SK-N-SH (cell line): ENCODE results near the gene ASAP3. TPM values are rescaled to one million over a fixed set of nuclear protein-coding genes. Genes with fewer than 3 reads are reported as not detected.

Experiments used
- CTCF ChIA-PET: fragments of 300-600, 350-600 bp; formaldehyde crosslinking; extraction: SDS; loops from one replicate; lab custom pipeline; 2021; lab: Yijun Ruan, JAX
- POLR2A ChIA-PET: fragments of 350-600 bp; sonication (Branson Sonifier 250); formaldehyde crosslinking; extraction: SDS; loops from one replicate; lab custom pipeline; 2020; ENCODE audit warnings: antibody characterized with exemption, inconsistent platforms; lab: Yijun Ruan, JAX
- DNase-seq: peaks from one replicate; pipeline ENCODE4 v3.0.0; 2012
- H2AFZ ChIP-seq: fragments of 200-600 bp; sonication (generic); 2 replicates; pipeline ENCODE4 v1.8.1; 2016; ENCODE audit warnings: antibody characterized with exemption, mild to moderate bottlenecking, low read depth
- H3F3A ChIP-seq: fragments of 200-600 bp; sonication (generic); replicated peaks from 2 replicates; pipeline ENCODE3; 2016; ENCODE audit warnings: antibody characterized with exemption, mild to moderate bottlenecking; ENCODE audit not compliant: insufficient read depth
- H3K27ac ChIP-seq, 2 experiments: fragments of 200-500 bp in 1 of 2; fragments of 200-600 bp in 1 of 2; sonication (Bioruptor generic) in 1 of 2; sonication (generic), shearing (Covaris generic) in 1 of 2; 2 replicates each; pipeline versions ENCODE4 v1.5.1 to v1.6.1; 2014 to 2016; ENCODE audit warnings: low read depth in 2 of 2, inconsistent platforms in 1 of 2, low read length in 1 of 2, mild to moderate bottlenecking in 1 of 2, mixed read lengths in 1 of 2
- H3K27me3 ChIP-seq: fragments of 200-600 bp; sonication (generic), shearing (Covaris generic); 2 replicates; pipeline ENCODE4 v1.6.1; 2016; ENCODE audit warnings: mixed run types; ENCODE audit not compliant: insufficient read depth
- H3K36me3 ChIP-seq, 2 experiments: fragments of 200-500 bp in 1 of 2; fragments of 200-600 bp in 1 of 2; sonication (Bioruptor generic) in 1 of 2; sonication (generic) in 1 of 2; replicated peaks in 1 of 2; 2 replicates each; pipeline versions ENCODE3 to v1.5.1; 2014 to 2016; ENCODE audit warnings: low read length in 1 of 2, mild to moderate bottlenecking in 1 of 2; ENCODE audit not compliant: insufficient read depth in 2 of 2, control insufficient read depth in 1 of 2
- H3K4me1 ChIP-seq, 2 experiments: fragments of 200-500 bp in 1 of 2; fragments of 200-600 bp in 1 of 2; sonication (Bioruptor generic) in 1 of 2; sonication (generic), shearing (Covaris generic) in 1 of 2; 2 replicates each; pipeline versions ENCODE4 v1.5.1 to v1.6.1; 2014 to 2016; ENCODE audit warnings: low read depth in 1 of 2, low read length in 1 of 2, mixed run types in 1 of 2; ENCODE audit not compliant: insufficient read depth in 2 of 2, control insufficient read depth in 1 of 2
- H3K4me2 ChIP-seq: fragments of 200-600 bp; sonication (generic), shearing (Covaris generic); 2 replicates; pipeline ENCODE4 v1.6.1; 2017; ENCODE audit warnings: mixed run types
- H3K4me3 ChIP-seq, 2 experiments: fragments of 200-500 bp in 1 of 2; fragments of 200-600 bp in 1 of 2; sonication (Bioruptor generic) in 1 of 2; sonication (generic), shearing (Covaris generic) in 1 of 2; 2 replicates each; pipeline versions ENCODE4 v1.5.1 to v1.8.1; 2014 to 2016; ENCODE audit warnings: low read depth in 2 of 2, inconsistent platforms in 1 of 2, low read length in 1 of 2, mild to moderate bottlenecking in 1 of 2, mixed read lengths in 1 of 2, moderate library complexity in 1 of 2
- H3K79me2 ChIP-seq: fragments of 200-600 bp; sonication (generic); 2 replicates; pipeline ENCODE4 v1.8.1; 2017; ENCODE audit warnings: mild to moderate bottlenecking; ENCODE audit not compliant: insufficient read depth
- H3K9ac ChIP-seq: fragments of 200-600 bp; sonication (generic); 2 replicates; pipeline ENCODE4 v1.6.1; 2017; ENCODE audit warnings: mixed run types
- H3K9me2 ChIP-seq: fragments of 200-600 bp; sonication (generic); 2 replicates; pipeline ENCODE4 v1.6.1; 2017; ENCODE audit warnings: mixed run types
- H3K9me3 ChIP-seq: fragments of 200-600 bp; sonication (generic); 2 replicates; pipeline ENCODE4 v1.6.1; 2017; ENCODE audit warnings: mixed run types, mild to moderate bottlenecking, moderate library complexity
- H4K20me1 ChIP-seq: fragments of 200-600 bp; sonication (generic); 2 replicates; pipeline ENCODE4 v1.6.1; 2017; ENCODE audit warnings: mild to moderate bottlenecking, mixed run types; ENCODE audit not compliant: insufficient read depth
- CHD2 ChIP-seq: fragments of 150-350 bp; IDR thresholded peaks from 2 replicates; pipeline ENCODE4 v1.6.1; 2018; ENCODE audit warnings: low read length; ENCODE audit not compliant: partially characterized antibody
- ELF1 ChIP-seq: IDR thresholded peaks from 2 replicates; pipeline ENCODE4 v1.4.0; 2012
- EP300 ChIP-seq, 2 experiments: IDR thresholded peaks; 2 replicates each; pipeline versions ENCODE4 v1.4.0 to v1.6.1; 2012; ENCODE audit warnings: borderline replicate concordance in 1 of 2, low read depth in 1 of 2, low read length in 1 of 2
- EZH2phosphoT487 ChIP-seq: fragments of 200-600 bp; sonication (generic); IDR thresholded peaks from 2 replicates; pipeline ENCODE4 v1.6.1; 2017; ENCODE audit warnings: low read depth, mixed run types, mild to moderate bottlenecking, antibody characterized with exemption, moderate library complexity, borderline replicate concordance
- FOSL2 ChIP-seq: IDR thresholded peaks from 2 replicates; pipeline ENCODE4 v1.4.0; 2012; ENCODE audit warnings: low read depth, mild to moderate bottlenecking, moderate library complexity, borderline replicate concordance
- MEF2A ChIP-seq: IDR thresholded peaks from 2 replicates; pipeline ENCODE4 v1.4.0; 2012; ENCODE audit warnings: low read depth, borderline replicate concordance
- MXI1 ChIP-seq: IDR thresholded peaks from 2 replicates; pipeline ENCODE4 v1.6.1; 2012; ENCODE audit warnings: mild to moderate bottlenecking, low read depth, low read length, improper control_type of control experiment
- NRF1 ChIP-seq: IDR thresholded peaks from 2 replicates; pipeline ENCODE4 v1.6.1; 2012; ENCODE audit warnings: low read depth, mild to moderate bottlenecking, low read length
- SIN3A ChIP-seq: IDR thresholded peaks from 2 replicates; pipeline ENCODE4 v1.6.1; 2012; ENCODE audit warnings: low read depth, mild to moderate bottlenecking, low read length, moderate library complexity, borderline replicate concordance
- SMC3 ChIP-seq: IDR thresholded peaks from 2 replicates; pipeline ENCODE4 v1.6.1; 2012; ENCODE audit warnings: low read depth, low read length, improper control_type of control experiment
- TAF1 ChIP-seq: IDR thresholded peaks from 2 replicates; pipeline ENCODE4 v1.6.1; 2012; ENCODE audit warnings: low read depth, mild to moderate bottlenecking, low read length, moderate library complexity, borderline replicate concordance
- TCF12 ChIP-seq: IDR thresholded peaks from 2 replicates; pipeline ENCODE4 v1.4.0; 2012
- YY1 ChIP-seq: IDR thresholded peaks from 2 replicates; pipeline ENCODE4 v1.4.0; 2012; ENCODE audit warnings: low read depth, mild to moderate bottlenecking
- WGBS: methylation state at CpG from one replicate; pipeline ENCODE4 v1.1.6; 2017; ENCODE audit warnings: low lambda C conversion rate; 5-methylcytosine and 5-hydroxymethylcytosine counted together
- polyA plus RNA-seq, 3 experiments: library from polyadenylated mRNA; depleted of rRNA; stranded (reverse); fragments of >200 nt; gene quantifications; 2 replicates each; pipeline ENCODE4 v1.2.3, GENCODE V29; 2012
- TF ChIP-seq, protein P1 (sequence below): fragments of 200-600 bp; sonication (generic); IDR thresholded peaks from 2 replicates; pipeline ENCODE4 v1.6.1; 2017; ENCODE audit warnings: antibody characterized with exemption, mild to moderate bottlenecking, moderate library complexity
- TF ChIP-seq, protein P2 (sequence below): IDR thresholded peaks from 2 replicates; pipeline ENCODE4 v1.4.0; 2012; ENCODE audit warnings: low read depth, borderline replicate concordance
- TF ChIP-seq, protein P3 (sequence below): IDR thresholded peaks from 2 replicates; pipeline ENCODE4 v1.4.0; 2012; ENCODE audit warnings: low read depth
- TF ChIP-seq, protein P4 (sequence below): IDR thresholded peaks from 2 replicates; pipeline ENCODE4 v1.6.1; 2012; ENCODE audit warnings: mild to moderate bottlenecking, low read depth, low read length, moderate library complexity
- TF ChIP-seq, protein P5 (sequence below): IDR thresholded peaks from 2 replicates; pipeline ENCODE4 v1.4.0; 2012; ENCODE audit warnings: low read depth, borderline replicate concordance

ASAP3 gene
- polyA plus RNA-seq, 1 of the 3 experiments (the other 2 are of a cell fraction): 19.6 TPM

DNA sequence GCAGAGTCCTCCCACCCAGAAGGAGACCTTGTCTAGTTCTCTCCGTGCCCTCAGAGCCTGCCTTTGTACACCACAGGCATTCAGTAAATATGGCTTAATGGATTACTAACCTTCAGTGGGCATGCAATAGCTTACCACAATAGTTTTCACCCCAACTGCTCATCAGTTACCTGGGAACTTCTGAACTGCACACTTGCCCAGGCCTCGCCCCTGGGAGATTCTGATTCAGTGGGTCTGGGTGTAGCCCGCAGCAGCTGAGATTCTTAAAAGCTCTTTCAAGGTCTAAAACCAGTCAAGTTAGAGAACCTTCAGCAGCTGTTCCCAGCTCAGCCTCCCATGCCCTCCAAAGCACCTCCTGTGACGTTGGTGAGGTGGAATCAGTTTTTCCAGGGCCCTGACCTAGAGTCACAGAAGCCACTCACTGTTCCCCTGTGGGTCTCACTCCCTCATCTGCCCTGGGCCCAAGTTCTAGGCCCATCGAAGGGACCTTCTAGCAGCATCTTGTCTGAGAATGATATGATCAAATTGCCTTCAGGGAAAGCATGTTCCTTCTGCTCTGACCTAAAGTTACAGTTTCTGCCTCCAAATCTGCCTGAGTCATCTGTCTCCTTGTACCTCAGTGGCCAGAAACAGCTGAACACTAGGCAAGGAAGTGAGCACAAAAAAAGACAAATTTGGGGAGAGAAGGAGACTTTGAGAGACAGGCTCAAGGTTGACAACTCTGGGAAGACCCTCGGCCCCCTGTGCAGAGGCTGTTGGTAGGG, 10.8 kb downstream of the ASAP3 start:
- no peak overlapping the region for H3K27ac ChIP-seq
- CTCF ChIA-PET: interaction anchor here (1.4 kb wide), 1 partner anchor 11 kb away, joined by 5 read pairs; the partner anchor contains the start of gene ASAP3
- H3K9me2 ChIP-seq: no peaks in the 10 kb centered on the region
- H3K27me3 ChIP-seq: no peaks in the 10 kb centered on the region
- TF ChIP-seq FOSL2 (no peak), MEF2A (no peak), ELF1 (no peak), CHD2 (no peak), TCF12 (no peak), YY1 (no peak), SIN3A (no peak), SMC3 (no peak), MXI1 (no peak), EP300 (IDR thresholded peaks at IDR 0.05; ENCODE audit: borderline replicate concordance in 1 of 2, low read depth in 1 of 2, low read length in 1 of 2) (no peak), NRF1 (no peak), EZH2phosphoT487 (no peak), TAF1 (no peak)
- TF ChIP-seq, protein P1, sequence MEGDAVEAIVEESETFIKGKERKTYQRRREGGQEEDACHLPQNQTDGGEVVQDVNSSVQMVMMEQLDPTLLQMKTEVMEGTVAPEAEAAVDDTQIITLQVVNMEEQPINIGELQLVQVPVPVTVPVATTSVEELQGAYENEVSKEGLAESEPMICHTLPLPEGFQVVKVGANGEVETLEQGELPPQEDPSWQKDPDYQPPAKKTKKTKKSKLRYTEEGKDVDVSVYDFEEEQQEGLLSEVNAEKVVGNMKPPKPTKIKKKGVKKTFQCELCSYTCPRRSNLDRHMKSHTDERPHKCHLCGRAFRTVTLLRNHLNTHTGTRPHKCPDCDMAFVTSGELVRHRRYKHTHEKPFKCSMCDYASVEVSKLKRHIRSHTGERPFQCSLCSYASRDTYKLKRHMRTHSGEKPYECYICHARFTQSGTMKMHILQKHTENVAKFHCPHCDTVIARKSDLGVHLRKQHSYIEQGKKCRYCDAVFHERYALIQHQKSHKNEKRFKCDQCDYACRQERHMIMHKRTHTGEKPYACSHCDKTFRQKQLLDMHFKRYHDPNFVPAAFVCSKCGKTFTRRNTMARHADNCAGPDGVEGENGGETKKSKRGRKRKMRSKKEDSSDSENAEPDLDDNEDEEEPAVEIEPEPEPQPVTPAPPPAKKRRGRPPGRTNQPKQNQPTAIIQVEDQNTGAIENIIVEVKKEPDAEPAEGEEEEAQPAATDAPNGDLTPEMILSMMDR: no peak
- TF ChIP-seq, protein P2, sequence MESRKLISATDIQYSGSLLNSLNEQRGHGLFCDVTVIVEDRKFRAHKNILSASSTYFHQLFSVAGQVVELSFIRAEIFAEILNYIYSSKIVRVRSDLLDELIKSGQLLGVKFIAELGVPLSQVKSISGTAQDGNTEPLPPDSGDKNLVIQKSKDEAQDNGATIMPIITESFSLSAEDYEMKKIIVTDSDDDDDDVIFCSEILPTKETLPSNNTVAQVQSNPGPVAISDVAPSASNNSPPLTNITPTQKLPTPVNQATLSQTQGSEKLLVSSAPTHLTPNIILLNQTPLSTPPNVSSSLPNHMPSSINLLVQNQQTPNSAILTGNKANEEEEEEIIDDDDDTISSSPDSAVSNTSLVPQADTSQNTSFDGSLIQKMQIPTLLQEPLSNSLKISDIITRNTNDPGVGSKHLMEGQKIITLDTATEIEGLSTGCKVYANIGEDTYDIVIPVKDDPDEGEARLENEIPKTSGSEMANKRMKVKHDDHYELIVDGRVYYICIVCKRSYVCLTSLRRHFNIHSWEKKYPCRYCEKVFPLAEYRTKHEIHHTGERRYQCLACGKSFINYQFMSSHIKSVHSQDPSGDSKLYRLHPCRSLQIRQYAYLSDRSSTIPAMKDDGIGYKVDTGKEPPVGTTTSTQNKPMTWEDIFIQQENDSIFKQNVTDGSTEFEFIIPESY: no peak
- TF ChIP-seq, protein P3, sequence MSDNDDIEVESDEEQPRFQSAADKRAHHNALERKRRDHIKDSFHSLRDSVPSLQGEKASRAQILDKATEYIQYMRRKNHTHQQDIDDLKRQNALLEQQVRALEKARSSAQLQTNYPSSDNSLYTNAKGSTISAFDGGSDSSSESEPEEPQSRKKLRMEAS: no peak
- TF ChIP-seq, protein P4, sequence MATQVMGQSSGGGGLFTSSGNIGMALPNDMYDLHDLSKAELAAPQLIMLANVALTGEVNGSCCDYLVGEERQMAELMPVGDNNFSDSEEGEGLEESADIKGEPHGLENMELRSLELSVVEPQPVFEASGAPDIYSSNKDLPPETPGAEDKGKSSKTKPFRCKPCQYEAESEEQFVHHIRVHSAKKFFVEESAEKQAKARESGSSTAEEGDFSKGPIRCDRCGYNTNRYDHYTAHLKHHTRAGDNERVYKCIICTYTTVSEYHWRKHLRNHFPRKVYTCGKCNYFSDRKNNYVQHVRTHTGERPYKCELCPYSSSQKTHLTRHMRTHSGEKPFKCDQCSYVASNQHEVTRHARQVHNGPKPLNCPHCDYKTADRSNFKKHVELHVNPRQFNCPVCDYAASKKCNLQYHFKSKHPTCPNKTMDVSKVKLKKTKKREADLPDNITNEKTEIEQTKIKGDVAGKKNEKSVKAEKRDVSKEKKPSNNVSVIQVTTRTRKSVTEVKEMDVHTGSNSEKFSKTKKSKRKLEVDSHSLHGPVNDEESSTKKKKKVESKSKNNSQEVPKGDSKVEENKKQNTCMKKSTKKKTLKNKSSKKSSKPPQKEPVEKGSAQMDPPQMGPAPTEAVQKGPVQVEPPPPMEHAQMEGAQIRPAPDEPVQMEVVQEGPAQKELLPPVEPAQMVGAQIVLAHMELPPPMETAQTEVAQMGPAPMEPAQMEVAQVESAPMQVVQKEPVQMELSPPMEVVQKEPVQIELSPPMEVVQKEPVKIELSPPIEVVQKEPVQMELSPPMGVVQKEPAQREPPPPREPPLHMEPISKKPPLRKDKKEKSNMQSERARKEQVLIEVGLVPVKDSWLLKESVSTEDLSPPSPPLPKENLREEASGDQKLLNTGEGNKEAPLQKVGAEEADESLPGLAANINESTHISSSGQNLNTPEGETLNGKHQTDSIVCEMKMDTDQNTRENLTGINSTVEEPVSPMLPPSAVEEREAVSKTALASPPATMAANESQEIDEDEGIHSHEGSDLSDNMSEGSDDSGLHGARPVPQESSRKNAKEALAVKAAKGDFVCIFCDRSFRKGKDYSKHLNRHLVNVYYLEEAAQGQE: no peak
- TF ChIP-seq, protein P5, sequence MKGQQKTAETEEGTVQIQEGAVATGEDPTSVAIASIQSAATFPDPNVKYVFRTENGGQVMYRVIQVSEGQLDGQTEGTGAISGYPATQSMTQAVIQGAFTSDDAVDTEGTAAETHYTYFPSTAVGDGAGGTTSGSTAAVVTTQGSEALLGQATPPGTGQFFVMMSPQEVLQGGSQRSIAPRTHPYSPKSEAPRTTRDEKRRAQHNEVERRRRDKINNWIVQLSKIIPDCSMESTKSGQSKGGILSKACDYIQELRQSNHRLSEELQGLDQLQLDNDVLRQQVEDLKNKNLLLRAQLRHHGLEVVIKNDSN: no peak
- H3F3A ChIP-seq: peaks cover 18% of the 10 kb centered on the region
- peaks cover 6 to 9% of the 10 kb centered on the region in 2 experiments; a peak in 1 of 4 replicates for H3K4me1 ChIP-seq
- peaks cover 49% of the 10 kb centered on the region for H3K79me2 ChIP-seq
- no peak for DNase-seq
- no peaks in the 10 kb centered on the region for H3K36me3 ChIP-seq
- H4K20me1 ChIP-seq: peaks cover 47% of the 10 kb centered on the region
- H3K9ac ChIP-seq: no peak overlapping the region
- POLR2A ChIA-PET: no interaction called here
- 83% methylated on average over 5 of the region's 6 CpGs for WGBS
- no peaks in the 10 kb centered on the region for H3K9me3 ChIP-seq
- H3K4me2 ChIP-seq: no peak overlapping the region
- H3K4me3 ChIP-seq: no peak overlapping the region
- H2AFZ ChIP-seq: no peak overlapping the region
